A673 (cell line): ENCODE data around the gene AMOTL1. TPM values are rescaled to one million over a fixed set of nuclear protein-coding genes. Genes with fewer than 3 reads are reported as not detected.

Experiments used
- BruUV-seq: library from RNA; stranded (reverse); fragments of 400-500 nt; replicated peaks from 2 replicates; lab custom pipeline; 2021; lab: Mats Ljungman, UMichigan
- CTCF ChIA-PET: fragments of 300-600 bp; sonication (Branson Sonifier 250); formaldehyde crosslinking; loops from one replicate; lab custom pipeline; 2022; ENCODE audit warnings: antibody characterized with exemption; lab: Charles Lee
- POLR2A ChIA-PET: fragments of 300-600 bp; sonication (Branson Sonifier 250); formaldehyde crosslinking; loops from one replicate; lab custom pipeline; 2022; ENCODE audit warnings: antibody characterized with exemption; ENCODE audit not compliant: low non-redundant PET; lab: Charles Lee
- DNase-seq: peaks from one replicate; pipeline ENCODE4 v3.0.0-alpha.2; 2015; ENCODE audit warnings: low spot score
- H3K27ac ChIP-seq: fragments of 200-600 bp; sonication (generic); 2 replicates; pipeline ENCODE4 v1.5.1; 2016; ENCODE audit warnings: mixed run types, low read depth, mild to moderate bottlenecking, mixed read lengths, antibody characterized with exemption, low read length; ENCODE audit not compliant: poor library complexity, severe bottlenecking
- H3K27me3 ChIP-seq: fragments of 200-600 bp; sonication (generic); replicated peaks from 2 replicates; pipeline ENCODE4 v1.6.1; 2017; ENCODE audit warnings: mixed run types, low read depth, mild to moderate bottlenecking, mixed read lengths, antibody characterized with exemption, low read length; ENCODE audit not compliant: insufficient read depth, poor library complexity
- H3K36me3 ChIP-seq: fragments of 200-600 bp; sonication (generic); 2 replicates; pipeline ENCODE4 v1.6.1; 2016; ENCODE audit warnings: mixed run types, mild to moderate bottlenecking, mixed read lengths, antibody characterized with exemption, low read length; ENCODE audit not compliant: insufficient read depth, poor library complexity, severe bottlenecking
- H3K4me1 ChIP-seq: fragments of 200-600 bp; sonication (generic); 2 replicates; pipeline ENCODE4 v1.6.1; 2017; ENCODE audit warnings: mixed run types, mild to moderate bottlenecking, mixed read lengths, antibody characterized with exemption, low read length; ENCODE audit not compliant: insufficient read depth, poor library complexity, severe bottlenecking
- H3K4me3 ChIP-seq: fragments of 200-600 bp; sonication (generic); 2 replicates; pipeline ENCODE4 v1.5.1; 2016; ENCODE audit warnings: low read depth, mixed run types, mild to moderate bottlenecking, mixed read lengths, low read length; ENCODE audit not compliant: poor library complexity, severe bottlenecking
- H3K9me3 ChIP-seq: fragments of 200-600 bp; sonication (generic); 2 replicates; pipeline ENCODE4 v1.6.1; 2016; ENCODE audit warnings: mixed run types, low read depth, mild to moderate bottlenecking, mixed read lengths, antibody characterized with exemption, low read length; ENCODE audit not compliant: poor library complexity, severe bottlenecking
- EZH2 ChIP-seq: fragments of 200-600 bp; sonication (generic); IDR thresholded peaks from 2 replicates; pipeline ENCODE4 v1.6.1; 2017; ENCODE audit warnings: borderline replicate concordance, low read depth, mild to moderate bottlenecking, mixed read lengths, antibody characterized with exemption, low read length; ENCODE audit not compliant: poor library complexity, severe bottlenecking
- intact Hi-C: fragments of 100-400 bp; cut with micrococcal nuclease; formaldehyde crosslinking; loops from one replicate; pipeline ENCODE4 v1.10.0; 2022; ENCODE audit not compliant: unreplicated experiment
- total RNA-seq: library from RNA; stranded (reverse); gene quantifications from 2 replicates; pipeline ENCODE4 v1.2.3, GENCODE V29; 2021
- TF ChIP-seq, protein P1 (sequence below): fragments of 300-800, 200-600 bp; sonication (generic); conservative IDR thresholded peaks from 2 replicates; pipeline ENCODE4 v1.5.1; 2017; ENCODE audit warnings: low read depth, mild to moderate bottlenecking, antibody characterized with exemption, low read length, moderate library complexity, mixed read lengths

The AMOTL1 gene
- total RNA-seq, 1 experiment from 2014 or later = 68.5 TPM

DNA sequence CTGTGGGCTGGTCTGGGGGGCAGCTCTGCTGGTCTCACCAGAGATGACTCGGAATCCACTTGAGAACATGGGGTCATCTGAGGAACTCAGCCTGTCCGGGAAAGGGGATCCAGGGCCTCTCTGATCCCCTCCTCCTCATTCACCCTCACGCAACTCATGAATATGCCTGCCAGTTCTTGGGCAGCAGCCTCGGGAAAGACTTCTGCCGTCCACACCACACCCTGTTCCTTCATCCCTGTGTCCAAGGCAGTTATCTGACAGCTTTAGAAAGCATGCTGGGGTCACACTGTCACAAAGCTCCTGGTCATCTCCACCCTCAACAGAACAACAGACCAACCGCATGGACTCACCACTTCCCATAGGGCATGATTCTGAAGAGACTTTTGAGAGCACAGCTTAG lies 88.3 kb downstream of the AMOTL1 start:
- Histone ChIP-seq H3K9me3 (no peaks in the 10 kb centered on the region), H3K27me3 (no peaks in the 10 kb centered on the region), H3K4me1 (peaks cover 11% of the 10 kb centered on the region), H3K27ac (no peak overlapping the region), H3K36me3 (peaks cover 72% of the 10 kb centered on the region), H3K4me3 (no peak overlapping the region)
- ChIA-PET POLR2A (no interaction called here), CTCF (no interaction called here)
- intact Hi-C loops = no loop called here
- DNase-seq = no peak
- TF ChIP-seq, protein P1, sequence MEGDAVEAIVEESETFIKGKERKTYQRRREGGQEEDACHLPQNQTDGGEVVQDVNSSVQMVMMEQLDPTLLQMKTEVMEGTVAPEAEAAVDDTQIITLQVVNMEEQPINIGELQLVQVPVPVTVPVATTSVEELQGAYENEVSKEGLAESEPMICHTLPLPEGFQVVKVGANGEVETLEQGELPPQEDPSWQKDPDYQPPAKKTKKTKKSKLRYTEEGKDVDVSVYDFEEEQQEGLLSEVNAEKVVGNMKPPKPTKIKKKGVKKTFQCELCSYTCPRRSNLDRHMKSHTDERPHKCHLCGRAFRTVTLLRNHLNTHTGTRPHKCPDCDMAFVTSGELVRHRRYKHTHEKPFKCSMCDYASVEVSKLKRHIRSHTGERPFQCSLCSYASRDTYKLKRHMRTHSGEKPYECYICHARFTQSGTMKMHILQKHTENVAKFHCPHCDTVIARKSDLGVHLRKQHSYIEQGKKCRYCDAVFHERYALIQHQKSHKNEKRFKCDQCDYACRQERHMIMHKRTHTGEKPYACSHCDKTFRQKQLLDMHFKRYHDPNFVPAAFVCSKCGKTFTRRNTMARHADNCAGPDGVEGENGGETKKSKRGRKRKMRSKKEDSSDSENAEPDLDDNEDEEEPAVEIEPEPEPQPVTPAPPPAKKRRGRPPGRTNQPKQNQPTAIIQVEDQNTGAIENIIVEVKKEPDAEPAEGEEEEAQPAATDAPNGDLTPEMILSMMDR = no peak
- TF ChIP-seq EZH2 = no peak
- BruUV-seq = no TSS peak

DNA sequence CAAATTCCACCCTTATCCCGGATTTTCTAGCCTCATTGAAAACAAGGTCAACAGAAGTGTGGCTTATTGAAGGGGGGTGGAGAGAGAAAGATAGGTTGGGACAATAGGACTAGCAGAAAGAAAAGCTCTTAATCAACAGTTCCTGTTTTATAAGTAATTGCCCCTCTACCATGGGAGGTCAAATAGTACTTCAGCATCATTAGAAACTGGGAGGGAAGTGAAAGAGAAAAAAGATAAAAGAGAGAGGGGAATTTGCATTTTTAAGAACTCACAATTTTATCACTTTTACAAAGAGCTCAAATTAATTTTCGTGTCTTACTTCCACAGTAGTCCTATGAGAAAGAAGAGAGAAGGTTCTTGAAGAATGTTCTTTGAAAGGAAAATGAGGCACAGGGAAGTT lies 89.2 kb downstream of the AMOTL1 start:
- CTCF ChIA-PET = no interaction called here
- POLR2A ChIA-PET = no interaction called here
- no TSS peak for BruUV-seq
- DNase-seq = no peak
- H3K27me3 ChIP-seq = no peaks in the 10 kb centered on the region
- H3K9me3 ChIP-seq = no peaks in the 10 kb centered on the region
- H3K36me3 ChIP-seq = peaks cover 65% of the 10 kb centered on the region
- TF ChIP-seq, protein P1 = no peak
- no peak for TF ChIP-seq EZH2
- intact Hi-C loops = no loop called here
- no peak overlapping the region for H3K4me3 ChIP-seq
- no peak overlapping the region for H3K27ac ChIP-seq
- H3K4me1 ChIP-seq = peaks cover 11% of the 10 kb centered on the region

DNA sequence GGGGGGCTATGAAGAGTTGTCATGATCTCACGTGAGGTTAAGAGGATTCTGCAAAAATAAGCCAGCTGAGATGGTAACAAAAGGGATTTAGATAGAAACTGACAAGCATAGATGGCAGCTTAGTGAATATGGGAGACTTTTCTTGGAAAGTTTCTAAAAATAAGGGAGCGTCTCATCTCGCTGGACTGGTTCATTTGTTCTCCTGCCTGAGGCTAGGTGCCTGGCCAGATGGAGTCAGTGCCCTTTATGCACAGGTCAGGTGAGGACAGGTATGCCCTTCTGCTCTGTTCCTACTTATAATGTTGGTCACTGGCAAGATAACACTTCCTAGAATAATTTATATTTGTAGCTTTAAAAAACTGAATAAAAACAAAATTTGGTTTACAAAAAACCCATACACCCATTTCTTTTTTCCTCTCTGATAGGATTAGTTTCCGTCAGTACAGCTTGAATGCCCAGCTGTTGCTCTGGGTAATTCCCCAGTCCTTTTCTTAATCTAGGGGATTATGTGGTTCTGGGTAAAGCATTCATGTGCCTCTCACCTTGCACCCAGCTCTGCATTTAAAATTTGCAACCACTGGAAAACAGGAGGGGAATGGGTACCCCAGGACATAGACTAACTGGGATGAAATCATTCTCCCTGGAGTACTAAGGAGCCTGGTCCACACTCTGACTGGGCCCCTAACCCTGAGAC lies 90.0 kb downstream of the AMOTL1 start:
- no peak for DNase-seq
- no peak for TF ChIP-seq EZH2
- TF ChIP-seq, protein P1 = no peak

More for the DNA sequence above, 90.0 kb downstream of the AMOTL1 start:
- Histone ChIP-seq H3K4me1 (peaks cover 11% of the 10 kb centered on the region), H3K27me3 (no peaks in the 10 kb centered on the region), H3K9me3 (no peaks in the 10 kb centered on the region), H3K36me3 (peaks cover 65% of the 10 kb centered on the region), H3K27ac (no peak overlapping the region), H3K4me3 (no peak overlapping the region)
- intact Hi-C loops = no loop called here
- BruUV-seq = no TSS peak
- ChIA-PET CTCF (no interaction called here), POLR2A (no interaction called here)
